B cell (primary cell): Measurements from ENCODE around the gene PDCD2L. TPM values are rescaled to one million over a fixed set of nuclear protein-coding genes. Genes with fewer than 3 reads are reported as not detected.

Source experiments
- ATAC-seq: fragments of 200-7000 bp; cut with Tn5 transposase; one replicate; pipeline ENCODE4 v1.10.0; 2021; ENCODE audit warnings: low read depth, mild to moderate bottlenecking, moderate number of reproducible peaks, moderate library complexity
- CTCF ChIA-PET: fragments of 350-600 bp; sonication (Branson Sonifier 250); formaldehyde crosslinking; loops from one replicate; lab custom pipeline; 2021; ENCODE audit warnings: antibody characterized with exemption, inconsistent platforms; lab: Charles Lee
- POLR2A ChIA-PET: fragments of 350-600 bp; sonication (Branson Sonifier 250); formaldehyde crosslinking; loops from one replicate; lab custom pipeline; 2021; ENCODE audit warnings: antibody characterized with exemption; lab: Charles Lee
- DNase-seq: peaks from one replicate; pipeline ENCODE4 v3.0.0; 2013
- H2AFZ ChIP-seq: 2 replicates; pipeline ENCODE4 v1.6.1; 2012; ENCODE audit warnings: mild to moderate bottlenecking, low read depth, low read length; ENCODE audit not compliant: insufficient read depth, poor library complexity, severe bottlenecking
- H3K27ac ChIP-seq, 2 donors: 1 replicate in 1 of 2; 2 replicates in 1 of 2; pipeline ENCODE4 v1.5.1; 2012 to 2013; ENCODE audit warnings: low read length in 2 of 2, mild to moderate bottlenecking in 2 of 2, moderate library complexity in 1 of 2
- H3K27me3 ChIP-seq, 4 experiments: fragments of 200-600 bp in 1 of 4; sonication (generic) in 1 of 4; replicated peaks in 1 of 4; 1 replicate in 2 of 4; 2 replicates in 2 of 4; pipeline versions ENCODE4 v1.6.1 to v1.7.0; 2013 to 2016; ENCODE audit warnings: low read length in 3 of 4, mild to moderate bottlenecking in 2 of 4, mixed read lengths in 1 of 4, moderate library complexity in 1 of 4; ENCODE audit not compliant: insufficient read depth in 4 of 4, control insufficient read depth in 3 of 4; ENCODE audit errors: control extremely low read depth in 1 of 4
- H3K36me3 ChIP-seq, 2 experiments: replicated peaks in 1 of 2; 1 replicate in 1 of 2; 2 replicates in 1 of 2; pipeline versions ENCODE4 v1.6.1 to v1.7.1; 2013; ENCODE audit warnings: low read length in 1 of 2; ENCODE audit not compliant: insufficient read depth in 2 of 2, control insufficient read depth in 1 of 2; ENCODE audit errors: control extremely low read depth in 1 of 2, extremely low read depth in 1 of 2
- H3K4me1 ChIP-seq, 2 donors: fragments of 200-600 bp in 1 of 2; sonication (generic) in 1 of 2; 1 replicate in 1 of 2; 2 replicates in 1 of 2; pipeline versions ENCODE4 v1.5.1 to v1.6.1; 2013 to 2017; ENCODE audit warnings: low read length in 2 of 2; ENCODE audit not compliant: control insufficient read depth in 2 of 2, insufficient read depth in 2 of 2
- H3K4me2 ChIP-seq: replicated peaks from 2 replicates; pipeline ENCODE3; 2012; ENCODE audit warnings: mild to moderate bottlenecking, low read depth, low read length; ENCODE audit not compliant: poor library complexity, severe bottlenecking
- H3K4me3 ChIP-seq, 5 experiments: fragments of 200-600 bp in 1 of 5; sonication (generic) in 1 of 5; 1 replicate in 3 of 5; 2 replicates in 2 of 5; pipeline versions ENCODE4 v1.5.1 to v1.7.0; 2011 to 2016; ENCODE audit warnings: low read length in 4 of 5, mild to moderate bottlenecking in 4 of 5, low read depth in 2 of 5, control low read depth in 1 of 5, moderate library complexity in 1 of 5; ENCODE audit not compliant: insufficient read depth in 1 of 5; ENCODE audit errors: control extremely low read depth in 1 of 5, extremely low read depth in 1 of 5
- H3K79me2 ChIP-seq: fragments of 200-600 bp; sonication (generic); one replicate; pipeline ENCODE4 v1.6.0; 2016; ENCODE audit warnings: low read length; ENCODE audit not compliant: control insufficient read depth, insufficient read depth
- H3K9ac ChIP-seq: fragments of 200-600 bp; sonication (generic); 2 replicates; pipeline ENCODE4 v1.6.1; 2017; ENCODE audit warnings: mild to moderate bottlenecking, low read length, moderate library complexity
- H3K9me3 ChIP-seq, 3 donors: one replicate each; pipeline versions ENCODE4 v1.6.1 to v1.7.1; 2013; ENCODE audit warnings: low read length in 2 of 3; ENCODE audit not compliant: control insufficient read depth in 2 of 3, insufficient read depth in 1 of 3; ENCODE audit errors: control extremely low read depth in 1 of 3
- H4K20me1 ChIP-seq: 2 replicates; pipeline ENCODE4 v1.6.0; 2012; ENCODE audit warnings: mild to moderate bottlenecking, low read length; ENCODE audit not compliant: insufficient read depth, control insufficient read depth, poor library complexity, severe bottlenecking
- H3K27ac Mint-ChIP-seq: one replicate; pipeline ENCODE4 v1.8.0; 2021; ENCODE audit warnings: mixed read lengths
- H3K27me3 Mint-ChIP-seq: one replicate; pipeline ENCODE4 v1.8.0; 2021; ENCODE audit warnings: mixed read lengths
- H3K4me1 Mint-ChIP-seq: one replicate; pipeline ENCODE4 v1.8.0; 2021; ENCODE audit warnings: mixed read lengths
- H3K4me3 Mint-ChIP-seq: one replicate; pipeline ENCODE4 v1.8.0; 2021; ENCODE audit warnings: mixed read lengths
- H3K9me3 Mint-ChIP-seq: one replicate; pipeline ENCODE4 v1.8.0; 2022; ENCODE audit warnings: mixed read lengths; ENCODE audit not compliant: insufficient read depth
- CTCF ChIP-seq: fragments of 200-600 bp; IDR thresholded peaks from one replicate; pipeline ENCODE4 v1.8.0; 2022; ENCODE audit warnings: antibody characterized with exemption, mild to moderate bottlenecking
- EZH2 ChIP-seq: IDR thresholded peaks from 2 replicates; pipeline ENCODE4 v1.6.1; 2012; ENCODE audit warnings: borderline replicate concordance, low read depth, mild to moderate bottlenecking, moderate library complexity, low read length; ENCODE audit not compliant: insufficient read depth, poor library complexity, severe bottlenecking
- WGBS: methylation state at CpG from one replicate; pipeline ENCODE4 v1.1.5; 2013; ENCODE audit warnings: missing lambda C conversion rate; ENCODE audit not compliant: insufficient coverage; 5-methylcytosine and 5-hydroxymethylcytosine counted together
- intact Hi-C: fragments of 100-400 bp; cut with micrococcal nuclease; formaldehyde crosslinking; loops from one replicate; pipeline ENCODE4 v1.10.0; 2022
- polyA plus RNA-seq: library from polyadenylated mRNA; depleted of rRNA; stranded (reverse); fragments of >200 nt; gene quantifications from 2 replicates; pipeline ENCODE4 v1.2.3, GENCODE V29; 2012
- total RNA-seq, 2 donors: library from RNA; stranded (reverse); fragments of 120-200 nt in 1 of 2; gene quantifications; 1 replicate in 1 of 2; 2 replicates in 1 of 2; pipeline versions ENCODE4 v1.2.3 to v1.2.4, GENCODE V29; 2013 to 2022

Gene PDCD2L
- total and polyA plus RNA-seq, 2 donors (not counting 1 experiment from before 2014, with no cell fraction given) = 11.3 to 16.7 TPM

DNA sequence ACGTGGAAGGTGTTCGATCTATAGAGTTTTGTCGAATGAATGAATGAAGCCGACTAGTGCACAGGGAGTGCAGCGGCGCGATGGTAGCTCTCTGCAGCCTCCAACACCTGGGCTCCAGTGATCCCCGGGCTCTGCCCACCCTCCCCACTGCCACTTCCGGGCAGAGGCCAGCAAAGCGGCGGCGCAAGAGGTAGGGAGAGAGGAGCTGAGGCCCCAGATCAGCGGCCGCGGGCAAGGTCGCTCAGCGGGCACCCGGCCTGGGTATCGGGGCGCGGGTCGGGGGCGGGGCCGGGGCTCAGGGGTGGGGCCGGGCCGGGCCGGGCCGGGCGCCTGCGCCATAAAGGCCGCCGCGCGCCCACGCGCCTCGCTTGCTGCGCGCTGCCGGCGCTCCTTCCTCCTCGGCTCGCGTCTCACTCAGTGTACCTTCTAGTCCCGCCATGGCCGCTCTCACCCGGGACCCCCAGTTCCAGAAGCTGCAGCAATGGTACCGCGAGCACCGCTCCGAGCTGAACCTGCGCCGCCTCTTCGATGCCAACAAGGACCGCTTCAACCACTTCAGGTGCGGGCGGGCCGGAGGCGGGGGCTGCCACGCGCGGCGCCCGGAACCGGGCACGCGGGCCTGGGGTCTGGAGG is 39.3 kb upstream of the PDCD2L start, which contains the start of gene GPI:
Gene GPI (plus strand): TSS at position 367 of the 633 bp plus-strand sequence. CDS start 71 bp downstream, at position 438.
- H3K36me3 ChIP-seq = peaks cover 0 to 27% of the 10 kb centered on the region in 2 experiments

More for the DNA sequence above, 39.3 kb upstream of the PDCD2L start, which contains the start of gene GPI:
- H3K79me2 ChIP-seq = peaks cover 47% of the 10 kb centered on the region
- no peaks in the 10 kb centered on the region for H3K27me3 ChIP-seq
- H3K27ac ChIP-seq = peak within 1 kb of the TSS; percentile 7 to 68
- POLR2A ChIA-PET = interaction anchor here (0.6 kb wide), 1 partner anchor 194 kb away, joined by 5 read pairs; no protein-coding TSS in a partner anchor
- H2AFZ ChIP-seq = peak within 1 kb of the TSS; percentile 94
- WGBS = under 1% methylated on average over 58 of the region's 67 CpGs
- ATAC-seq (peak; percentile 95), DNase-seq (peak; percentile 80)
- H3K27me3 Mint-ChIP-seq = no peaks in the 10 kb centered on the region
- H3K9me3 Mint-ChIP-seq = no peaks in the 10 kb centered on the region
- H4K20me1 ChIP-seq = no peaks in the 10 kb centered on the region
- peak within 1 kb of the TSS; percentile 91 for H3K27ac Mint-ChIP-seq
- CTCF ChIA-PET = interaction anchor here (1.0 kb wide), 1 partner anchor 10 kb away, joined by 3 read pairs; no protein-coding TSS in a partner anchor
- H3K9me3 ChIP-seq = no peaks in the 10 kb centered on the region
- peak within 1 kb of the TSS; percentile 30 to 87 (median 70) for H3K4me3 ChIP-seq
- peak within 1 kb of the TSS; percentile 87 for H3K4me2 ChIP-seq
- H3K4me3 Mint-ChIP-seq = peak within 1 kb of the TSS; percentile 98
- intact Hi-C loops = loop anchor here (2.0 kb wide), 1 partner anchor 1188 kb away; no protein-coding TSS in a partner anchor
- TF ChIP-seq EZH2 (no peak), CTCF (no peak)
- peak within 1 kb of the TSS; percentile 87 for H3K9ac ChIP-seq
- H3K4me1 ChIP-seq = peaks cover 13 to 25% of the 10 kb centered on the region in 2 donors
- H3K4me1 Mint-ChIP-seq = peaks cover 23% of the 10 kb centered on the region
